Neural cell (in vitro differentiated cells): Measurements from ENCODE around the gene OR8H3. TPM values are rescaled to one million over a fixed set of nuclear protein-coding genes. Genes with fewer than 3 reads are reported as not detected.

Source experiments
- H2AFZ ChIP-seq: fragments of 200-600, 300-800 bp; sonication (generic), shearing (Covaris generic); 2 replicates; pipeline ENCODE4 v1.6.0; 2014; ENCODE audit warnings: low read depth, mild to moderate bottlenecking, antibody characterized with exemption, low read length, moderate library complexity
- H3F3A ChIP-seq: fragments of 200-600 bp; shearing (Covaris generic); 2 replicates; pipeline ENCODE4 v1.6.1; 2016; ENCODE audit warnings: mild to moderate bottlenecking, moderate library complexity, mixed read lengths, antibody characterized with exemption, low read length; ENCODE audit not compliant: insufficient read depth, poor library complexity, severe bottlenecking
- H3K27ac ChIP-seq: fragments of 200-600, 300-800 bp; sonication (generic), shearing (Covaris generic); 2 replicates; pipeline ENCODE4 v1.5.1; 2014; ENCODE audit warnings: mild to moderate bottlenecking, low read length, moderate library complexity
- H3K27me3 ChIP-seq: fragments of 300-800, 200-600 bp; sonication (generic), shearing (Covaris generic); 2 replicates; pipeline ENCODE4 v1.6.0; 2014; ENCODE audit warnings: mild to moderate bottlenecking, low read depth, low read length, moderate library complexity; ENCODE audit not compliant: insufficient read depth
- H3K36me3 ChIP-seq: fragments of 300-800, 200-600 bp; sonication (generic), shearing (Covaris generic); 2 replicates; pipeline ENCODE4 v1.5.1; 2014; ENCODE audit warnings: mild to moderate bottlenecking, antibody characterized with exemption, low read length, moderate library complexity; ENCODE audit not compliant: insufficient read depth
- H3K4me2 ChIP-seq: fragments of 300-800, 200-600 bp; sonication (generic), shearing (Covaris generic); 2 replicates; pipeline ENCODE4 v1.6.0; 2014; ENCODE audit warnings: mild to moderate bottlenecking, low read length
- H3K4me3 ChIP-seq: fragments of 300-800, 200-600 bp; sonication (generic), shearing (Covaris generic); 2 replicates; pipeline ENCODE4 v1.5.1; 2014; ENCODE audit warnings: mild to moderate bottlenecking, low read length, moderate library complexity
- H3K79me2 ChIP-seq: fragments of 200-600 bp; shearing (Covaris generic); replicated peaks from 2 replicates; pipeline ENCODE4 v1.6.0; 2014; ENCODE audit warnings: mild to moderate bottlenecking, low read length, moderate library complexity; ENCODE audit not compliant: insufficient read depth
- H3K9ac ChIP-seq: fragments of 300-800, 200-600 bp; sonication (generic), shearing (Covaris generic); 2 replicates; pipeline ENCODE4 v1.6.1; 2016; ENCODE audit warnings: mild to moderate bottlenecking, low read length, mixed read lengths
- H3K9me2 ChIP-seq: fragments of 200-600 bp; shearing (Covaris generic); 2 replicates; pipeline ENCODE4 v1.6.1; 2016; ENCODE audit warnings: mild to moderate bottlenecking, low read length, mixed read lengths; ENCODE audit not compliant: insufficient read depth
- H3K9me3 ChIP-seq: fragments of 200-600, 300-800 bp; sonication (generic), shearing (Covaris generic); 2 replicates; pipeline ENCODE4 v1.6.1; 2016; ENCODE audit warnings: mild to moderate bottlenecking, mixed run types, low read length, moderate library complexity, mixed read lengths
- H4K20me1 ChIP-seq: fragments of 200-600 bp; shearing (Covaris generic); 2 replicates; pipeline ENCODE4 v1.6.1; 2016; ENCODE audit warnings: mild to moderate bottlenecking, mixed run types; ENCODE audit not compliant: insufficient read depth
- CTCF ChIP-seq: fragments of 450-650 bp; IDR thresholded peaks from 2 replicates; pipeline ENCODE4 v1.5.1; 2014; ENCODE audit warnings: antibody characterized with exemption, mild to moderate bottlenecking, moderate library complexity; ENCODE audit not compliant: poor library complexity, severe bottlenecking
- EP300 ChIP-seq: fragments of 450-650 bp; conservative IDR thresholded peaks from 2 replicates; pipeline ENCODE4 v1.6.1; 2014; ENCODE audit warnings: antibody characterized with exemption, mild to moderate bottlenecking, moderate library complexity; ENCODE audit not compliant: poor library complexity, severe bottlenecking
- EZH2 ChIP-seq: fragments of 200-600, 300-800 bp; shearing (Covaris generic), sonication (generic); IDR thresholded peaks from 2 replicates; pipeline ENCODE4 v1.6.1; 2014; ENCODE audit warnings: antibody characterized with exemption, low read length, borderline replicate concordance, mild to moderate bottlenecking; ENCODE audit not compliant: insufficient read depth, poor library complexity, severe bottlenecking
- MXI1 ChIP-seq: fragments of 450-650 bp; conservative IDR thresholded peaks from 2 replicates; pipeline ENCODE4 v1.6.1; 2014; ENCODE audit warnings: antibody characterized with exemption, mild to moderate bottlenecking; ENCODE audit not compliant: poor library complexity, severe bottlenecking
- POLR2AphosphoS5 ChIP-seq: IDR thresholded peaks from 2 replicates; pipeline ENCODE4 v1.6.1; 2012
- RAD21 ChIP-seq: fragments of 450-650 bp; conservative IDR thresholded peaks from 2 replicates; pipeline ENCODE4 v1.6.1; 2014; ENCODE audit warnings: antibody characterized with exemption, mild to moderate bottlenecking, moderate library complexity
- REST ChIP-seq: IDR thresholded peaks from 2 replicates; pipeline ENCODE4 v1.6.1; 2012; ENCODE audit warnings: borderline replicate concordance
- SMC3 ChIP-seq: fragments of 450-650 bp; conservative IDR thresholded peaks from 2 replicates; pipeline ENCODE4 v1.6.1; 2014; ENCODE audit warnings: antibody characterized with exemption, mild to moderate bottlenecking, moderate library complexity; ENCODE audit not compliant: poor library complexity
- TAF1 ChIP-seq: IDR thresholded peaks from 2 replicates; pipeline ENCODE4 v1.6.1; 2012; ENCODE audit warnings: low read depth
- polyA minus RNA-seq: library from RNA; depleted of rRNA, polyadenylated mRNA; stranded (reverse); fragments of >200 nt; gene quantifications from 2 replicates; pipeline ENCODE4 v1.2.3, GENCODE V29; 2014
- polyA plus RNA-seq: library from polyadenylated mRNA; depleted of rRNA; stranded (reverse); fragments of >200 nt; gene quantifications from 2 replicates; pipeline ENCODE4 v1.2.3, GENCODE V29; 2014

OR8H3 gene
- polyA plus RNA-seq (not detected in 2 replicates), polyA minus RNA-seq (not detected in 2 replicates)

GRCh38 chr11:56122073-56122472, at the start of gene OR8H3:
OR8H3 (plus strand) TSS chr11:56122373; CDS start chr11:56122373, 0 bp downstream.
- no peaks in the 10 kb centered on the region for H3K79me2 ChIP-seq
- no peaks in the 10 kb centered on the region for H4K20me1 ChIP-seq
- no peaks in the 10 kb centered on the region for H3K27me3 ChIP-seq
- H2AFZ ChIP-seq: no peak within 1 kb of the TSS
- no peak within 1 kb of the TSS for H3K9ac ChIP-seq
- no peaks in the 10 kb centered on the region for H3F3A ChIP-seq
- H3K9me3 ChIP-seq: no peaks in the 10 kb centered on the region
- H3K27ac ChIP-seq: no peak within 1 kb of the TSS
- H3K36me3 ChIP-seq: no peaks in the 10 kb centered on the region
- H3K4me3 ChIP-seq: no peak within 1 kb of the TSS
- H3K9me2 ChIP-seq: no peaks in the 10 kb centered on the region
- no peak within 1 kb of the TSS for H3K4me2 ChIP-seq
- TF ChIP-seq POLR2AphosphoS5: no peak
- no peak for TF ChIP-seq EP300
- TF ChIP-seq REST: no peak
- no peak for TF ChIP-seq RAD21

- Histone ChIP-seq H3K9me2 (no peaks in the 10 kb centered on the region), H3K9ac (no peak overlapping the region), H3K27me3 (no peaks in the 10 kb centered on the region), H3K4me3 (no peak overlapping the region), H4K20me1 (no peaks in the 10 kb centered on the region), H3K27ac (no peak overlapping the region), H3K79me2 (no peaks in the 10 kb centered on the region), H3K4me2 (no peak overlapping the region), H3K9me3 (no peaks in the 10 kb centered on the region), H3F3A (no peaks in the 10 kb centered on the region), H3K36me3 (no peaks in the 10 kb centered on the region), H2AFZ (no peak overlapping the region)
- TF ChIP-seq RAD21 (peak; percentile 56), MXI1 (no peak), REST (no peak), EP300 (no peak), EZH2 (no peak), TAF1 (no peak), POLR2AphosphoS5 (no peak), CTCF (peak; percentile 47), SMC3 (no peak)
These were observed 32.5 kb upstream of the OR8H3 start for GRCh38 chr11:56089697-56090096.
